Uterus (tissue), 4 donors: ENCODE data around the gene CDC20B. TPM values are rescaled to one million over a fixed set of nuclear protein-coding genes. Genes with fewer than 3 reads are reported as not detected.

Experiments
- DNase-seq, 2 donors: peaks; one replicate each; pipeline ENCODE4 v3.0.0-alpha.2; 2019 to 2020
- H3K27ac ChIP-seq, 2 donors: fragments of 200-600 bp; sonication (generic); 1 replicate in 1 of 2; 2 replicates in 1 of 2; pipeline ENCODE4 v1.5.1; 2016 to 2018
- H3K27me3 ChIP-seq, 2 donors: fragments of 200-600 bp; sonication (generic); one replicate each; pipeline ENCODE4 v1.5.1; 2018 to 2019; ENCODE audit warnings: control low read depth in 1 of 2
- H3K36me3 ChIP-seq, 2 donors: fragments of 200-600 bp; sonication (generic); one replicate each; pipeline ENCODE4 v1.5.1; 2019; ENCODE audit warnings: control low read depth in 1 of 2
- H3K4me1 ChIP-seq, 2 donors: fragments of 200-600 bp; sonication (generic); one replicate each; pipeline ENCODE4 v1.5.1; 2018 to 2019; ENCODE audit warnings: control low read depth in 1 of 2
- H3K4me3 ChIP-seq, 2 donors: fragments of 200-600 bp; sonication (generic); 1 replicate in 1 of 2; 2 replicates in 1 of 2; pipeline ENCODE4 v1.5.1; 2018 to 2019; ENCODE audit warnings: mild to moderate bottlenecking in 1 of 2
- H3K9me3 ChIP-seq, 2 donors: fragments of 200-600 bp; sonication (generic); one replicate each; pipeline ENCODE4 v1.5.1; 2019; ENCODE audit warnings: control low read depth in 1 of 2
- CTCF ChIP-seq, 4 experiments: fragments of 200-600 bp in 2 of 4; fragments of 450-650 bp in 2 of 4; sonication (generic) in 2 of 4; IDR thresholded peaks; one replicate each; pipeline ENCODE4 v1.5.1; 2016 to 2019; ENCODE audit warnings: antibody characterized with exemption in 4 of 4, mild to moderate bottlenecking in 2 of 4, moderate library complexity in 1 of 4
- POLR2A ChIP-seq, 2 donors: fragments of 450-650 bp; IDR thresholded peaks; one replicate each; pipeline ENCODE4 v1.6.1; 2016; ENCODE audit warnings: antibody characterized with exemption in 2 of 2, mild to moderate bottlenecking in 1 of 2, moderate library complexity in 1 of 2
- intact Hi-C: fragments of 100-400 bp; cut with DNase I; formaldehyde crosslinking; loops from one replicate; pipeline ENCODE4 v1.15.1; 2023; ENCODE audit warnings: low total_unique reads
- total RNA-seq, 4 donors: library from RNA; depleted of rRNA in 3 of 4; stranded (reverse); fragments of >200 nt in 3 of 4; gene quantifications; one replicate each; pipeline versions ENCODE4 v1.1.0 to v1.2.4, GENCODE V29; 2014 to 2023
- donor health status: DM: yes; HTN: yes; CAD: no.

The CDC20B gene
- total RNA-seq, 4 donors from 2014 or later: 0.35 TPM; not detected in 3

- no peak for DNase-seq
- TF ChIP-seq POLR2A (IDR thresholded peaks at IDR 0.05): no peak
- no peak for TF ChIP-seq CTCF (IDR thresholded peaks at IDR 0.05)
- Histone ChIP-seq H3K36me3 (no peaks in the 10 kb centered on the region), H3K27me3 (no peaks in the 10 kb centered on the region), H3K9me3 (no peaks in the 10 kb centered on the region), H3K4me1 (no peaks in the 10 kb centered on the region), H3K27ac (no peak overlapping the region), H3K4me3 (no peak overlapping the region)
- intact Hi-C loops: no loop called here
These were observed 100.3 kb downstream of the CDC20B start for GRCh38 chr5:55072666-55073065.

- no peaks in the 10 kb centered on the region for H3K36me3 ChIP-seq
- no peak overlapping the region for H3K27ac ChIP-seq
- H3K27me3 ChIP-seq: no peaks in the 10 kb centered on the region
- DNase-seq: no peak
- intact Hi-C loops: no loop called here
- H3K9me3 ChIP-seq: no peaks in the 10 kb centered on the region
- H3K4me1 ChIP-seq: no peaks in the 10 kb centered on the region
- H3K4me3 ChIP-seq: no peak overlapping the region
- no peak for TF ChIP-seq CTCF (IDR thresholded peaks at IDR 0.05)
- no peak for TF ChIP-seq POLR2A (IDR thresholded peaks at IDR 0.05)
These were observed 101.6 kb downstream of the CDC20B start for GRCh38 chr5:55071413-55071812.

- Histone ChIP-seq H3K4me1 (no peaks in the 10 kb centered on the region), H3K36me3 (no peaks in the 10 kb centered on the region), H3K9me3 (no peaks in the 10 kb centered on the region), H3K27me3 (no peaks in the 10 kb centered on the region), H3K27ac (no peak overlapping the region), H3K4me3 (no peak overlapping the region)
- intact Hi-C loops: no loop called here
- no peak for DNase-seq
- TF ChIP-seq CTCF (IDR thresholded peaks at IDR 0.05) (no peak), POLR2A (IDR thresholded peaks at IDR 0.05) (no peak)
These were observed 102.0 kb downstream of the CDC20B start for GRCh38 chr5:55070968-55071367.

GRCh38 chr5:55066277-55066676 lies 106.7 kb downstream of the CDC20B start:
- no peak for DNase-seq
- intact Hi-C loops: no loop called here
- TF ChIP-seq CTCF (IDR thresholded peaks at IDR 0.05) (no peak), POLR2A (IDR thresholded peaks at IDR 0.05) (no peak)
- no peak overlapping the region for H3K4me3 ChIP-seq
- no peaks in the 10 kb centered on the region for H3K9me3 ChIP-seq
- no peaks in the 10 kb centered on the region for H3K4me1 ChIP-seq
- no peak overlapping the region for H3K27ac ChIP-seq
- no peaks in the 10 kb centered on the region for H3K27me3 ChIP-seq
- H3K36me3 ChIP-seq: no peaks in the 10 kb centered on the region

- Histone ChIP-seq H3K4me3 (no peak overlapping the region), H3K36me3 (no peaks in the 10 kb centered on the region), H3K27ac (no peak overlapping the region), H3K9me3 (no peaks in the 10 kb centered on the region), H3K4me1 (no peaks in the 10 kb centered on the region), H3K27me3 (no peaks in the 10 kb centered on the region)
- intact Hi-C loops: no loop called here
- TF ChIP-seq POLR2A (IDR thresholded peaks at IDR 0.05) (no peak), CTCF (IDR thresholded peaks at IDR 0.05) (no peak)
- DNase-seq: no peak
These were observed 108.5 kb downstream of the CDC20B start for GRCh38 chr5:55064523-55064922.
